MCF 10A (cell line): ENCODE measurements around the gene EVA1A. TPM values are rescaled to one million over a fixed set of nuclear protein-coding genes. Genes with fewer than 3 reads are reported as not detected.

Source experiments
- BruUV-seq: library from RNA; stranded (reverse); fragments of 400-500 nt; replicated peaks from 2 replicates; lab custom pipeline; 2021; lab: Mats Ljungman, UMichigan
- CTCF ChIA-PET: fragments of 300-600 bp; sonication (Branson Sonifier 250); formaldehyde crosslinking; extraction: SDS; loops from one replicate; lab custom pipeline; 2021; ENCODE audit warnings: antibody characterized with exemption, inconsistent platforms; lab: Yijun Ruan, JAX
- POLR2A ChIA-PET: fragments of 300-600, 350-650 bp; sonication (Branson Sonifier 250); formaldehyde crosslinking; extraction: SDS; loops from one replicate; lab custom pipeline; 2020; ENCODE audit warnings: antibody characterized with exemption, inconsistent platforms; lab: Yijun Ruan, JAX
- DNase-seq: peaks from one replicate; pipeline ENCODE4 v3.0.0-alpha.2; 2018; ENCODE audit not compliant: unreplicated experiment
- H3K27ac Mint-ChIP-seq: one replicate; pipeline ENCODE4 v1.8.0; 2022; ENCODE audit warnings: mild to moderate bottlenecking, low read depth, mixed read lengths; ENCODE audit not compliant: unreplicated experiment
- H3K27me3 Mint-ChIP-seq: one replicate; pipeline ENCODE4 v1.8.0; 2022; ENCODE audit warnings: mixed read lengths; ENCODE audit not compliant: insufficient read depth, unreplicated experiment
- H3K36me3 Mint-ChIP-seq: one replicate; pipeline ENCODE4 v1.8.0; 2022; ENCODE audit warnings: mild to moderate bottlenecking, moderate library complexity, mixed read lengths; ENCODE audit not compliant: insufficient read depth, unreplicated experiment
- H3K4me1 Mint-ChIP-seq: one replicate; pipeline ENCODE4 v1.8.0; 2022; ENCODE audit warnings: mixed read lengths; ENCODE audit not compliant: insufficient read depth, unreplicated experiment
- H3K4me3 Mint-ChIP-seq: one replicate; pipeline ENCODE4 v1.8.0; 2022; ENCODE audit warnings: mild to moderate bottlenecking, moderate library complexity, mixed read lengths; ENCODE audit not compliant: unreplicated experiment
- H3K9me3 Mint-ChIP-seq: one replicate; pipeline ENCODE4 v1.8.0; 2022; ENCODE audit warnings: mixed read lengths; ENCODE audit not compliant: unreplicated experiment
- intact Hi-C: fragments of 100-400 bp; cut with micrococcal nuclease; formaldehyde crosslinking; loops from 2 replicates; pipeline ENCODE4 v1.14.1; 2022
- total RNA-seq: library from RNA; stranded (reverse); gene quantifications from 2 replicates; pipeline ENCODE4 v1.2.3, GENCODE V29; 2022
- TF ChIP-seq, protein P1 (sequence below): fragments of 200-600 bp; IDR thresholded peaks from one replicate; pipeline ENCODE4 v1.8.0; 2022; ENCODE audit warnings: antibody characterized with exemption, mild to moderate bottlenecking; ENCODE audit not compliant: unreplicated experiment

Gene EVA1A
- total RNA-seq, 1 experiment from 2014 or later, result 14.4 TPM

DNA sequence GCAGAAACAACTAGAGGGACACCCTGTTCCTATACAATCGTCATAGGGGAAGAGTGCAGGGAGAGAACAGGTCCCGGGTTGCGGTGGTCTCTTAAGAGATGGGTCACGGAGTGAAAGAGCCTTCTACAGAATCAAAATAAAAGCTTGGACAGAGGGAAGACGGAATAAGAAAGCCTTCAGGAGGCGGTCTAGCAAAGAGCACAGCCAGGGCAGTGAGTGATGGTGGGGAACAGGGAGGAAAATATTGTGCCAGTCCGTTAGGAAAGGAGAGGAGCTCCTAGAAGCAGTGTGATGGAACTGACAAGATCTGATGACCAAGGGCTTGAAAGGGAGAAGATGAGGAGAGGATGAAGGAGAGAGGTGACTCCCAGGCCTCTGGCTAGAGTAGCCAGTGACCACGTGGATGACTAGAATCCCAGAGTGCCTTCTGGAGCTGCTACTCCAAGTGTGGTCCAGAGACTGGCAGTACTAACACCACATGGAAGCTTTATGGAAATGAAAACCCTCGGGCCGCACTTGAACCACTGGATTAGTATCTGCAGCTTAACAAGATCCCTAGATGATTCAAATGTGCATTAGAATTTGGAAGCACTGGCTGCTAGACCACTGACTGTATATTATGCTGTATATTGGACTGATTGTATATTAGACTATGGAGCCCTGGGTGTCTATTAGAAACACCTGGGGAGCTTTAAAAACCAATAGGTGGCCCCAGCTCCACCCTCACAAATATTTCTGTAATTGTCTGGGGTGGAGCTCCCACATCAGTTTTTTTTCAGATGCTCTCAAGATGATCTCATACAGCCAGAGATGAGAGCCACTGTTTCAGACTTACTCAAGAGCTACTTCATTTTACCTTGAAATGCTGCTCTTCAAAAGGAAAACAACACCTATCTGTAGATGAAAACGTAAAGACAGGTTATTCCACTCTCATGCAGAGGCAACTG, 1.1 kb upstream of the EVA1A start:
- Mint-ChIP-seq H3K4me3 (peak overlapping the region; percentile 92), H3K27ac (peak overlapping the region; percentile 25), H3K4me1 (peaks cover 28% of the 10 kb centered on the region), H3K27me3 (no peaks in the 10 kb centered on the region), H3K36me3 (peaks cover 6% of the 10 kb centered on the region), H3K9me3 (no peaks in the 10 kb centered on the region)
- no peak for DNase-seq
- ChIA-PET CTCF (interaction anchor here (0.6 to 5.3 kb wide), 16 partner anchors 10 to 157 kb away, joined by 3 to 60 read pairs (median 4); no protein-coding TSS in a partner anchor), POLR2A (interaction anchor here (1.0 to 4.4 kb wide), 10 partner anchors 11 to 93 kb away, joined by 3 to 38 read pairs (median 8); no protein-coding TSS in a partner anchor)
- intact Hi-C loops, result loop anchor here (1.0 to 2.0 kb wide), 2 partner anchors 66 to 97 kb away; no protein-coding TSS in a partner anchor
- no TSS peak for BruUV-seq
- TF ChIP-seq, protein P1, sequence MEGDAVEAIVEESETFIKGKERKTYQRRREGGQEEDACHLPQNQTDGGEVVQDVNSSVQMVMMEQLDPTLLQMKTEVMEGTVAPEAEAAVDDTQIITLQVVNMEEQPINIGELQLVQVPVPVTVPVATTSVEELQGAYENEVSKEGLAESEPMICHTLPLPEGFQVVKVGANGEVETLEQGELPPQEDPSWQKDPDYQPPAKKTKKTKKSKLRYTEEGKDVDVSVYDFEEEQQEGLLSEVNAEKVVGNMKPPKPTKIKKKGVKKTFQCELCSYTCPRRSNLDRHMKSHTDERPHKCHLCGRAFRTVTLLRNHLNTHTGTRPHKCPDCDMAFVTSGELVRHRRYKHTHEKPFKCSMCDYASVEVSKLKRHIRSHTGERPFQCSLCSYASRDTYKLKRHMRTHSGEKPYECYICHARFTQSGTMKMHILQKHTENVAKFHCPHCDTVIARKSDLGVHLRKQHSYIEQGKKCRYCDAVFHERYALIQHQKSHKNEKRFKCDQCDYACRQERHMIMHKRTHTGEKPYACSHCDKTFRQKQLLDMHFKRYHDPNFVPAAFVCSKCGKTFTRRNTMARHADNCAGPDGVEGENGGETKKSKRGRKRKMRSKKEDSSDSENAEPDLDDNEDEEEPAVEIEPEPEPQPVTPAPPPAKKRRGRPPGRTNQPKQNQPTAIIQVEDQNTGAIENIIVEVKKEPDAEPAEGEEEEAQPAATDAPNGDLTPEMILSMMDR, result no peak

DNA sequence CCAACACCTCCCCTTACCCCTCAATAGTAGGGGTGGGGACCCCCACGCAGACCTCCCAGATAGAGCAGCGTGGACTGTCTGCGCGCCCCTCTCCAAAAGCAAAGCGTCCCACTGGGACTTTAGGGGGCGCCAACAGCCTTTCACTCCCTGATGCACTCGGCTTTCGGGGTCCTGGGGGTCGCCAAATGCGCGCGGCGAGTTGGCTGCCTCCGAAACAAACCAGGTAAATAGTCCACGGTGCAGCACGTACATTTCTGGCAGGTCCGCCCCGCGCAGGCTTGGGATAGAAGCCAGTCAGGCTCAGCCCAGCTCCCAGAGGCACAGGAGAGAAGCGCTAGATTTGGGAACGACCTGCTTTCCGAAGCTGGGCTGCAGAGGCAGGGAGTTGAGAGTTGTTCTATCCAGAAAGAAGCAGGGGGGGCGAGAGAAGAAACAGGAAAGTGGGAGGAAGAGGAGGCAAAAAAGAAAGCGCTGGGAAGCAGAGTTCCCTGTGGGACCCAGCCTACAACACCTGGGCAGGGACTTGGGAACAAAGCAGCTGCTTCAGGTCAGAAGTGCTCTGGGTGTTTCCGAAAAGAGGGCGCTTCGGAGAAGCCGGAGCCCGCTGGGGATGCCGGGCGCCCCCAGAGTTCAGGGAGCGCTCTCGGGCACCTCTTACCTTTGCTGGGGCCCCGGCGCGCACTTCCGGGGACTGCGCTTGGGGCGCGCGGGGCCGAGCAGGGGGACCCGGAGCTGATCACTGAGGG, 544 bp downstream of the EVA1A start:
- Mint-ChIP-seq H3K9me3 (no peaks in the 10 kb centered on the region), H3K36me3 (peaks cover 6% of the 10 kb centered on the region), H3K27ac (peak overlapping the region; percentile 46), H3K4me3 (peak overlapping the region; percentile 92), H3K27me3 (no peaks in the 10 kb centered on the region), H3K4me1 (peaks cover 28% of the 10 kb centered on the region)
- CTCF ChIA-PET, result interaction anchor here (0.6 to 5.3 kb wide), 19 partner anchors 8 to 95 kb away, joined by 3 to 60 read pairs (median 6); no protein-coding TSS in a partner anchor
- peak; percentile 60 for DNase-seq
- POLR2A ChIA-PET, result interaction anchor here (0.7 to 4.4 kb wide), 11 partner anchors 13 to 1633 kb away, joined by 3 to 38 read pairs (median 8); no protein-coding TSS in a partner anchor
- BruUV-seq, result TSS peak; percentile 24
- TF ChIP-seq, protein P1, result peak; percentile 39
- intact Hi-C loops, result loop anchor here (1.0 to 2.0 kb wide), 2 partner anchors 49 to 95 kb away; no protein-coding TSS in a partner anchor

DNA sequence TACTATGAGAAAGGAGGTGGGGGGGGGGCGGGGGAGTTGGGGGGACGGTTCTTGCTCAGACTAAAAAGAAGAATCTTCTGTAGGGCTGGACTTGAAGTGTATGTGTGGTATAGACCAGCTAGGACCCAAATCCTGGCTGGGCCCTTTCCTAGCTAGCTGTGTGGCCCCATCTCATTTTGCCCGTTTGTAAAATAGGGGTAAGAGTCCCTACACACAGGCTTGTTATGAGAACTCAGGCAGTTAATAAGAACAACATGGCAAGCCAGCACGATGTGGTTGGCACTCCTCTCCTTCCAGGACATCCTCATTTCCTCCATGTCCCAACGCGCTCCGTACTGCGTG, 1.1 kb downstream of the EVA1A start:
- Mint-ChIP-seq H3K4me3 (peak overlapping the region; percentile 92), H3K36me3 (peaks cover 6% of the 10 kb centered on the region), H3K9me3 (no peaks in the 10 kb centered on the region), H3K27ac (peak overlapping the region; percentile 46), H3K27me3 (no peaks in the 10 kb centered on the region), H3K4me1 (peaks cover 28% of the 10 kb centered on the region)
- CTCF ChIA-PET, result interaction anchor here (0.6 to 5.3 kb wide), 12 partner anchors 11 to 1488 kb away, joined by 3 to 60 read pairs (median 7); no protein-coding TSS in a partner anchor
- no TSS peak for BruUV-seq
- no peak for DNase-seq
- intact Hi-C loops, result loop anchor here (1.0 to 2.0 kb wide), 2 partner anchors 50 to 95 kb away; no protein-coding TSS in a partner anchor
- TF ChIP-seq, protein P1, result no peak
- POLR2A ChIA-PET, result interaction anchor here (1.2 to 4.4 kb wide), 6 partner anchors 13 to 49 kb away, joined by 3 to 38 read pairs (median 16); no protein-coding TSS in a partner anchor
